Choroid plexus epithelial cell (primary cell): ENCODE results near the gene BPIFB4.

Experiments used
- DNase-seq: peaks from one replicate; pipeline ENCODE4 v3.0.0-alpha.2; 2010; ENCODE audit warnings: low read depth
- H3K4me3 ChIP-seq: 2 replicates; pipeline ENCODE4 v1.5.1; 2011; ENCODE audit warnings: low read depth, mild to moderate bottlenecking, control low read depth, low read length, moderate library complexity
- TF ChIP-seq, protein P1 (sequence below): conservative IDR thresholded peaks from 2 replicates; pipeline ENCODE4 v1.5.1; 2011; ENCODE audit warnings: low read depth, mild to moderate bottlenecking, control low read depth, inconsistent platforms, low read length, moderate library complexity

BPIFB4 gene

DNA sequence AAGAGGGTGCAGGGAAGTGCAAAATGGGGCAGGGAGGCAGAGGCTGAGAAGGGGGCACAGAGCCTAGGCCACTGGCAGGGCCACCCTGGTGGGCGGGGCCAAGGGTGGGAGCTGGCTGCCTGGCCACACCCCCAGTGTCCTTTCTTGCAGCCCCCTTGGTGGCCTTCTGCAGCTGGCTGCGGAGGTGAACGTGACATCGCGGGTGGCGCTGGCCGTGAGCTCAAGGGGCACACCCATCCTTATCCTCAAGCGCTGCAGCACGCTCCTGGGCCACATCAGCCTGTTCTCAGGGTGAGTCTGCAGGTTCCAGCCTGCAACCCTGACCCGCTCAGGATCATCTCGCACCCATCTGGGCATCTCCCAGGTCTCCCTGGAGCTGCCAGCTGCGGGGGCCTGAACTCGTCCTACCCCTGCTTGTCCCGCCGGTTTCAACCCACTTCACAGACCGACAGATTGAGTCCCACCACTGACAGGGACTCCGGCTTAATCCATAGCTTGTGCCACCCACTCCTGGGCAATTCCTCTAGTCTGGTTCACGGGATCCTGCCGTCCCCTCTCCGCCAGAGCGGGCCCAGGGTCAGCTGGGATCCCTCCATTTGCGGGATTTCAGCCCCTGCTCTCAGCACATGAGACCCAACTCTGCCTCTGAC is 19.6 kb upstream of the BPIFB4 start:
- DNase-seq, result no peak
- TF ChIP-seq, protein P1, sequence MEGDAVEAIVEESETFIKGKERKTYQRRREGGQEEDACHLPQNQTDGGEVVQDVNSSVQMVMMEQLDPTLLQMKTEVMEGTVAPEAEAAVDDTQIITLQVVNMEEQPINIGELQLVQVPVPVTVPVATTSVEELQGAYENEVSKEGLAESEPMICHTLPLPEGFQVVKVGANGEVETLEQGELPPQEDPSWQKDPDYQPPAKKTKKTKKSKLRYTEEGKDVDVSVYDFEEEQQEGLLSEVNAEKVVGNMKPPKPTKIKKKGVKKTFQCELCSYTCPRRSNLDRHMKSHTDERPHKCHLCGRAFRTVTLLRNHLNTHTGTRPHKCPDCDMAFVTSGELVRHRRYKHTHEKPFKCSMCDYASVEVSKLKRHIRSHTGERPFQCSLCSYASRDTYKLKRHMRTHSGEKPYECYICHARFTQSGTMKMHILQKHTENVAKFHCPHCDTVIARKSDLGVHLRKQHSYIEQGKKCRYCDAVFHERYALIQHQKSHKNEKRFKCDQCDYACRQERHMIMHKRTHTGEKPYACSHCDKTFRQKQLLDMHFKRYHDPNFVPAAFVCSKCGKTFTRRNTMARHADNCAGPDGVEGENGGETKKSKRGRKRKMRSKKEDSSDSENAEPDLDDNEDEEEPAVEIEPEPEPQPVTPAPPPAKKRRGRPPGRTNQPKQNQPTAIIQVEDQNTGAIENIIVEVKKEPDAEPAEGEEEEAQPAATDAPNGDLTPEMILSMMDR, result no peak
- no peak overlapping the region for H3K4me3 ChIP-seq

DNA sequence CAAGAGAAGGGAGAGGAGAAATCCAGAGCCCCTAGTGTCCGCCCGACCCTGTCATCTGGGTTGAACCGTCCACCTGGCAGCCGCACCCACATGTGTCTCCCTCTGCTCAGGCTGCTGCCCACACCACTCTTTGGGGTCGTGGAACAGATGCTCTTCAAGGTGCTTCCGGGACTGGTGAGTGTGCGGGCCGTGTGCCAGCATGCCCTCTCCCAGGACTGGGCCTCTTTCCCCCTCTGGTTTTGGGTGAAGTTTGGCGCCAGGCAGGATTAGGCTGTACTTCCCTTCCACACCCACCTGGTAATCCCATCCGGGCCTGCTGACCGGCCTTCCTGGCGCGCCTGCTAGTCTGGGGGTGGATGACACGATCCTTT is 17.8 kb upstream of the BPIFB4 start:
- TF ChIP-seq, protein P1, result no peak
- no peak overlapping the region for H3K4me3 ChIP-seq
- no peak for DNase-seq

GRCh38 chr20:33062105-33062824 is 17.2 kb upstream of the BPIFB4 start:
- H3K4me3 ChIP-seq, result no peak overlapping the region
- DNase-seq, result no peak
- TF ChIP-seq, protein P1, result no peak

DNA sequence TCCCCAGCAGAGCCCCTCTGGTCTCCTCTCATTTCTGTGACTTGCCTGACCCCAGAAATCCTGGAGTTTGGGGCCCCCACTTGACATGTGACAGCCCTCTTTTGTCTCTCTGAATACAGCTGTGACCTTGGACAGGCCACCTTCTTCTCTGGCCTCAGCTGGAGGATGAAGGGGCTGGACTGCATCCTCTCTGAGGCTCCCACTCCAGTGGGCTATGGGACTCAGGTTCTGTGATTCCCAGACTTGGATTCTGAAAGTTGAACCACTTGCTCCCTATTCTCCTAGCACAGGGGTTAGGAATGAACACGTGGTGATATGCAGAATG is 16.7 kb upstream of the BPIFB4 start:
- TF ChIP-seq, protein P1, result no peak
- no peak for DNase-seq
- H3K4me3 ChIP-seq, result no peak overlapping the region

- no peak for DNase-seq
- TF ChIP-seq, protein P1, result no peak
- H3K4me3 ChIP-seq, result no peak overlapping the region
Measured at GRCh38 chr20:33063271-33063670, 16.2 kb upstream of the BPIFB4 start.

GRCh38 chr20:33064572-33065287 is 14.7 kb upstream of the BPIFB4 start:
- TF ChIP-seq, protein P1, result no peak
- no peak overlapping the region for H3K4me3 ChIP-seq
- DNase-seq, result no peak
